Endothelial cell of umbilical vein (primary cell): ENCODE results near the gene SAA4. TPM values are rescaled to one million over a fixed set of nuclear protein-coding genes. Genes with fewer than 3 reads are reported as not detected.

Experiments
- BruUV-seq: library from RNA; stranded (reverse); fragments of 400-500 nt; replicated peaks from 2 replicates; lab custom pipeline; 2021; lab: Mats Ljungman, UMichigan
- CTCF ChIA-PET: fragments of 300-600, 350-600 bp; sonication (Branson Sonifier 250); formaldehyde crosslinking; loops from one replicate; lab custom pipeline; 2021; ENCODE audit warnings: antibody characterized with exemption, inconsistent platforms; lab: Charles Lee
- POLR2A ChIA-PET: fragments of 300-600, 350-600 bp; sonication (Branson Sonifier 250); formaldehyde crosslinking; loops from one replicate; lab custom pipeline; 2021; ENCODE audit warnings: antibody characterized with exemption, inconsistent platforms; lab: Charles Lee
- DNase-seq: peaks from one replicate; pipeline ENCODE4 v3.0.0-alpha.2; 2011; ENCODE audit warnings: low read depth, low spot score
- FAIRE-seq: peaks from 2 replicates; lab custom pipeline; 2011; peaks lifted over from hg19 to GRCh38; lab: Jason Lieb, UNC
- H2AFZ ChIP-seq: 2 replicates; pipeline ENCODE4 v1.6.0; 2012; ENCODE audit warnings: low read depth, low read length, control low read depth, inconsistent platforms
- H3K27ac ChIP-seq: 2 replicates; pipeline ENCODE4 v1.5.1; 2011; ENCODE audit warnings: low read depth, mild to moderate bottlenecking, control low read depth, low read length, moderate library complexity; ENCODE audit not compliant: insufficient read depth
- H3K27me3 ChIP-seq, 2 experiments: 2 replicates each; pipeline versions ENCODE4 v1.6.0 to v1.6.1; 2011; ENCODE audit warnings: low read length in 2 of 2, mixed read lengths in 1 of 2; ENCODE audit not compliant: control insufficient read depth in 2 of 2, insufficient read depth in 2 of 2
- H3K36me3 ChIP-seq, 2 experiments: 2 replicates in 1 of 2; 3 replicates in 1 of 2; pipeline ENCODE4 v1.5.1; 2011; ENCODE audit warnings: low read length in 2 of 2, mild to moderate bottlenecking in 1 of 2, moderate library complexity in 1 of 2; ENCODE audit not compliant: control insufficient read depth in 2 of 2, insufficient read depth in 2 of 2; ENCODE audit errors: extremely low read depth in 1 of 2
- H3K4me1 ChIP-seq: 3 replicates; pipeline ENCODE4 v1.5.1; 2011; ENCODE audit warnings: mild to moderate bottlenecking, low read length; ENCODE audit not compliant: control insufficient read depth, insufficient read depth; ENCODE audit errors: extremely low read depth
- H3K4me2 ChIP-seq: 2 replicates; pipeline ENCODE4 v1.6.1; 2011; ENCODE audit warnings: low read length, control low read depth, mixed read lengths; ENCODE audit not compliant: insufficient read depth
- H3K4me3 ChIP-seq, 3 experiments: fragments of 200-600 bp in 1 of 3; sonication (generic), shearing (Covaris generic) in 1 of 3; replicated peaks in 1 of 3; 2 replicates each; pipeline ENCODE4 v1.5.1; 2011 to 2016; ENCODE audit warnings: control low read depth in 3 of 3, low read length in 3 of 3, mild to moderate bottlenecking in 2 of 3, inconsistent platforms in 1 of 3, low read depth in 1 of 3, moderate library complexity in 1 of 3; ENCODE audit not compliant: insufficient read depth in 1 of 3
- H3K79me2 ChIP-seq: 2 replicates; pipeline ENCODE4 v1.6.0; 2012; ENCODE audit warnings: low read length, inconsistent platforms; ENCODE audit not compliant: control insufficient read depth, insufficient read depth
- H3K9ac ChIP-seq: replicated peaks from 2 replicates; pipeline ENCODE3; 2011; ENCODE audit warnings: low read length, control low read depth; ENCODE audit not compliant: insufficient read depth; ENCODE audit errors: extremely low read depth
- H3K9me1 ChIP-seq: replicated peaks from 3 replicates; pipeline ENCODE4 v1.6.0; 2011; ENCODE audit warnings: mild to moderate bottlenecking, low read length; ENCODE audit not compliant: control insufficient read depth, insufficient read depth; ENCODE audit errors: extremely low read depth
- H3K9me3 ChIP-seq: replicated peaks from 2 replicates; pipeline ENCODE4 v1.5.1; 2012; ENCODE audit warnings: low read length, inconsistent platforms; ENCODE audit not compliant: control insufficient read depth, insufficient read depth
- H4K20me1 ChIP-seq: replicated peaks from 2 replicates; pipeline ENCODE3; 2011; ENCODE audit warnings: mild to moderate bottlenecking, low read length; ENCODE audit not compliant: control insufficient read depth, insufficient read depth; ENCODE audit errors: extremely low read depth
- EZH2 ChIP-seq: IDR thresholded peaks from 2 replicates; pipeline ENCODE4 v1.6.1; 2012; ENCODE audit warnings: borderline replicate concordance, low read depth, mild to moderate bottlenecking, moderate library complexity, low read length, inconsistent platforms; ENCODE audit not compliant: severe bottlenecking
- FOS ChIP-seq: IDR thresholded peaks from 2 replicates; pipeline ENCODE4 v1.6.1; 2011; ENCODE audit warnings: mild to moderate bottlenecking, low read length, moderate library complexity, borderline replicate concordance; ENCODE audit not compliant: insufficient read depth
- GATA2 ChIP-seq: IDR thresholded peaks from 2 replicates; pipeline ENCODE4 v1.7.0; 2011; ENCODE audit warnings: low read depth, mild to moderate bottlenecking, moderate library complexity, mixed read lengths, low read length; ENCODE audit not compliant: insufficient read length, insufficient read depth
- JUN ChIP-seq: IDR thresholded peaks from 2 replicates; pipeline ENCODE4 v1.6.1; 2011; ENCODE audit warnings: borderline replicate concordance, low read depth; ENCODE audit not compliant: insufficient read length, insufficient read depth
- MYC ChIP-seq: IDR thresholded peaks from one replicate; pipeline ENCODE4 v1.6.1; 2011; ENCODE audit warnings: mild to moderate bottlenecking, low read depth, low read length
- POLR2A ChIP-seq: IDR thresholded peaks from 2 replicates; pipeline ENCODE4 v1.6.1; 2012; ENCODE audit warnings: low read depth, mild to moderate bottlenecking, control low read depth, low read length
- POLR2AphosphoS5 ChIP-seq: IDR thresholded peaks from 2 replicates; pipeline ENCODE4 v1.6.1; 2012; ENCODE audit warnings: low read depth, mild to moderate bottlenecking, control low read depth, low read length, moderate library complexity; ENCODE audit not compliant: insufficient read depth
- dilution Hi-C: fragments of 300-500 bp; cut with MboI; formaldehyde crosslinking; loops from one replicate; pipeline ENCODE4 v1.15.0; 2019; ENCODE audit warnings: low sequenced_read_pairs; ENCODE audit not compliant: extremely low pct_ligation_motif_present
- intact Hi-C: fragments of 100-400 bp; cut with micrococcal nuclease; formaldehyde crosslinking; loops from one replicate; pipeline ENCODE4 v1.10.0; 2022
- polyA plus RNA-seq, 4 experiments: library from polyadenylated mRNA; depleted of rRNA in 3 of 4; stranded (reverse) in 3 of 4; unstranded in 1 of 4; fragments of >200 nt; gene quantifications; 2 replicates each; pipeline versions ENCODE4 v1.2.1 to v1.2.3, GENCODE V29; 2011 to 2012; ENCODE audit warnings: missing spikeins in 1 of 4
- total RNA-seq: library from RNA; stranded (reverse); gene quantifications from 2 replicates; pipeline ENCODE4 v1.2.3, GENCODE V29; 2021
- TF ChIP-seq, protein P1 (sequence below): IDR thresholded peaks from 2 replicates; pipeline ENCODE4 v1.6.1; 2011; ENCODE audit not compliant: insufficient read depth, insufficient read length
- TF ChIP-seq, protein P2 (sequence below), 2 donors: IDR thresholded peaks; 1 replicate in 1 of 2; 2 replicates in 1 of 2; pipeline ENCODE4 v1.5.1; 2011; ENCODE audit warnings: low read length in 2 of 2, mild to moderate bottlenecking in 2 of 2, moderate library complexity in 2 of 2, control low read depth in 1 of 2, inconsistent platforms in 1 of 2, low read depth in 1 of 2; ENCODE audit not compliant: insufficient read depth in 1 of 2; ENCODE audit errors: extremely low read depth in 1 of 2

Gene SAA4
- total and polyA plus RNA-seq, 2 donors (not counting 3 experiments of a cell fraction or from before 2014, with no cell fraction given): not detected

DNA sequence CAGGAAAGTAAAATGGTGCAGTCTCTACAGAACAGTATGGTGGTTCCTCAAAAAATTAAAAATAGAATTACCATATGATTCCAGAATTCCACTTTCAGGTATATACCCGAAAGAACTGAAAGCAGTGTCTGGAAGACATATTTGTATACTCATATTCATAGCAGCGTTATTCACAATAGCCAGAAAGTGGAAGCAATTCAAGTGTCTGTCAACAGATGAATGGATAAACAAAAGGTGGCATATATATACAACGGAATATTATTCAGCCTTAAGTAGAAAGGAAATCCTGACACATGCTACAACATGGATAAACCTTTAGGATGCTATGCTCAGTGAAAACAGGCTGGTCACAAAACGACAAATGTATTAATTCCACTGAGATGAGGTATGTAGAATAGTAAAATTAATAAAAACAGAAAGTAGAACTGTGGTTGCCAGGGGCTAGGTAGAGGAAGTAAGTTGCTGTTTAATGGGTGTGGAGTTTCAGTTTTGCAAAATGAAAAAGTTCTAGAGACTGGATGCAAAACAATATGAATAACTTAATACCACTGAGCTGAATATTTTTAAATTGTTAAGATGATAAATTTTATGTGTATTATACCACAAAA, 43.9 kb upstream of the SAA4 start:
- CTCF ChIA-PET: interaction anchor here (1.1 kb wide), 1 partner anchor 37 kb away, joined by 3 read pairs; no protein-coding TSS in a partner anchor
- no peak overlapping the region for H3K4me2 ChIP-seq
- H3K9ac ChIP-seq: no peak overlapping the region
- no peaks in the 10 kb centered on the region for H4K20me1 ChIP-seq
- FAIRE-seq: no peak
- dilution Hi-C loops: no loop called here
- no peak overlapping the region for H3K4me3 ChIP-seq
- no peaks in the 10 kb centered on the region for H3K4me1 ChIP-seq
- no peaks in the 10 kb centered on the region for H3K9me3 ChIP-seq
- no peak overlapping the region for H2AFZ ChIP-seq
- peaks cover 2 to 7% of the 10 kb centered on the region in 2 experiments for H3K36me3 ChIP-seq
- intact Hi-C loops: no loop called here
- DNase-seq: no peak
- H3K79me2 ChIP-seq: no peaks in the 10 kb centered on the region
- no peak overlapping the region for H3K27ac ChIP-seq
- H3K27me3 ChIP-seq: no peaks in the 10 kb centered on the region
- no peaks in the 10 kb centered on the region for H3K9me1 ChIP-seq
- TF ChIP-seq, protein P1, sequence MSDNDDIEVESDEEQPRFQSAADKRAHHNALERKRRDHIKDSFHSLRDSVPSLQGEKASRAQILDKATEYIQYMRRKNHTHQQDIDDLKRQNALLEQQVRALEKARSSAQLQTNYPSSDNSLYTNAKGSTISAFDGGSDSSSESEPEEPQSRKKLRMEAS: no peak
- TF ChIP-seq MYC (no peak), FOS (no peak)
- BruUV-seq: no TSS peak
- POLR2A ChIA-PET: no interaction called here

DNA sequence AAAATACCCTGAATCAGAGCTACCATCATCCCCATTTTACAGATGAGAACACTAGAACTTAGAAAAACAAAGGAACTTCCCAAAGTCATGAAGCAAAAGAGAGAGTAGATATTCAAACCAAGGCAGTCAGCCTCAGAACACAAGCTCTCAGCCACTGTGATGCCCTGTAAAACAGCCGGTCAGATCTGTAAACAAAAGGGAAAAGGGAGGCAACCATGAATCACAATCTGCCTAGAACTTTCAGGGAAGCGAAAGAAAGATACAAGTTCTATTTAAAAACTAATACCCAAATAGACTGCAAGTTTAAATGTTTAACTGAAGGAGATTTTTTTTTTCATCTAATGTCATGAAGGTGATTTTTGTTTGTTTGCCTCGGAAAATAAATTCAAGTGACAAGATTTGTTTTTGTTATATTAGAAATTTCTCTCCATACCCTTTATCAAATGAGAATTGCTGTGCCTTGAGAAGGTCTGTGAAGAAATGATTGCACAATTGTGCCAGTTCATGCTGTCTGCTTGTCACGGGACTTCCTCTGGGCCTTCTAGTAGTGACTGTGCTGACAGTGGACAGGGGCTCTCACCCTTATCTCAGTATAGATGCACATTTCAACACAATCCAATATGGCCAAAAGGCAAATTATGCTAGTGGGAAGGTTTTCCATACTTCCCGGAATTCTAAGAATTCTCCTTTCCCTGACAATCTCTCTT, 41.1 kb upstream of the SAA4 start:
- H3K36me3 ChIP-seq: peaks cover 2 to 5% of the 10 kb centered on the region in 2 experiments
- dilution Hi-C loops (no loop called here), intact Hi-C loops (no loop called here)
- no peaks in the 10 kb centered on the region for H4K20me1 ChIP-seq
- H3K9ac ChIP-seq: no peak overlapping the region
- no peaks in the 10 kb centered on the region for H3K27me3 ChIP-seq
- H3K79me2 ChIP-seq: no peaks in the 10 kb centered on the region
- ChIA-PET POLR2A (no interaction called here), CTCF (interaction anchor here (0.9 to 1.3 kb wide), 3 partner anchors 12 to 37 kb away, joined by 3 to 4 read pairs (median 3); no protein-coding TSS in a partner anchor)
- no peaks in the 10 kb centered on the region for H3K4me1 ChIP-seq
- no peak overlapping the region for H2AFZ ChIP-seq
- no peak overlapping the region for H3K4me2 ChIP-seq
- H3K27ac ChIP-seq: no peak overlapping the region
- no peak overlapping the region for H3K4me3 ChIP-seq
- H3K9me1 ChIP-seq: no peaks in the 10 kb centered on the region
- BruUV-seq: no TSS peak
- DNase-seq (no peak), FAIRE-seq (no peak)
- TF ChIP-seq MYC: no peak
- no peak for TF ChIP-seq POLR2A
- TF ChIP-seq FOS: no peak
- TF ChIP-seq, protein P1: no peak
- TF ChIP-seq EZH2: no peak
- TF ChIP-seq POLR2AphosphoS5: no peak
- no peak for TF ChIP-seq GATA2
- no peak for TF ChIP-seq JUN
- TF ChIP-seq, protein P2, sequence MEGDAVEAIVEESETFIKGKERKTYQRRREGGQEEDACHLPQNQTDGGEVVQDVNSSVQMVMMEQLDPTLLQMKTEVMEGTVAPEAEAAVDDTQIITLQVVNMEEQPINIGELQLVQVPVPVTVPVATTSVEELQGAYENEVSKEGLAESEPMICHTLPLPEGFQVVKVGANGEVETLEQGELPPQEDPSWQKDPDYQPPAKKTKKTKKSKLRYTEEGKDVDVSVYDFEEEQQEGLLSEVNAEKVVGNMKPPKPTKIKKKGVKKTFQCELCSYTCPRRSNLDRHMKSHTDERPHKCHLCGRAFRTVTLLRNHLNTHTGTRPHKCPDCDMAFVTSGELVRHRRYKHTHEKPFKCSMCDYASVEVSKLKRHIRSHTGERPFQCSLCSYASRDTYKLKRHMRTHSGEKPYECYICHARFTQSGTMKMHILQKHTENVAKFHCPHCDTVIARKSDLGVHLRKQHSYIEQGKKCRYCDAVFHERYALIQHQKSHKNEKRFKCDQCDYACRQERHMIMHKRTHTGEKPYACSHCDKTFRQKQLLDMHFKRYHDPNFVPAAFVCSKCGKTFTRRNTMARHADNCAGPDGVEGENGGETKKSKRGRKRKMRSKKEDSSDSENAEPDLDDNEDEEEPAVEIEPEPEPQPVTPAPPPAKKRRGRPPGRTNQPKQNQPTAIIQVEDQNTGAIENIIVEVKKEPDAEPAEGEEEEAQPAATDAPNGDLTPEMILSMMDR (IDR thresholded peaks at IDR 0.05; ENCODE audit: extremely low read depth in 1 of 2, insufficient read depth in 1 of 2, low read depth in 1 of 2, low read length in 2 of 2): no peak
- H3K9me3 ChIP-seq: no peaks in the 10 kb centered on the region
